A549 treated with Hydrocortisone at 1 μM for 4 hours (cell line): ENCODE results near the gene KLF4. TPM values are rescaled to one million over a fixed set of nuclear protein-coding genes. Genes with fewer than 3 reads are reported as not detected.

Source experiments
- total RNA-seq: library from RNA; stranded (reverse); fragments of 200-300 nt; extraction: Qiagen RNA extraction; gene quantifications from 5 replicates; pipeline ENCODE4 v1.2.3, GENCODE V29; 2022

Gene KLF4
- 30.4 to 33.7 TPM (median 32.1 TPM) in 5 replicates for total RNA-seq

GRCh38 chr9:107489687-107490605 is at the start of gene KLF4:
KLF4 (minus strand) TSS chr9:107489769; CDS start chr9:107489172, 597 bp downstream.

Other genes starting within 250 kb of the KLF4 start
- 98.4 to 114 TPM (median 107 TPM) in 5 replicates for gene RAD23B, start 206.5 kb downstream of the KLF4 start, total RNA-seq